Heart right ventricle (tissue), 16 donors: ENCODE results near the gene CSNK1D. TPM values are rescaled to one million over a fixed set of nuclear protein-coding genes. Genes with fewer than 3 reads are reported as not detected.

Experiments
- ATAC-seq, 8 donors: fragments of 200-7000 bp; cut with Tn5 transposase; one replicate each; pipeline ENCODE4 v1.9.1; 2020; ENCODE audit warnings: mild to moderate bottlenecking in 8 of 8, moderate library complexity in 8 of 8, moderate number of reproducible peaks in 1 of 8
- DNase-seq, 2 donors: peaks; one replicate each; pipeline ENCODE4 v3.0.0-alpha.2; 2020
- H3K27ac ChIP-seq, 10 donors: fragments of 200-600 bp; sonication (generic) in 2 of 10; one replicate each; pipeline versions ENCODE4 v1.5.0 to v1.8.0; 2020 to 2022; ENCODE audit warnings: mild to moderate bottlenecking in 3 of 10
- H3K27me3 ChIP-seq, 7 donors: fragments of 200-600 bp; one replicate each; pipeline ENCODE4 v1.8.0; 2021 to 2022; ENCODE audit warnings: mild to moderate bottlenecking in 2 of 7
- H3K36me3 ChIP-seq, 9 donors: fragments of 200-600 bp; sonication (generic) in 1 of 9; one replicate each; pipeline versions ENCODE4 v1.5.0 to v1.8.0; 2020 to 2022; ENCODE audit warnings: mild to moderate bottlenecking in 2 of 9
- H3K4me1 ChIP-seq, 9 donors: fragments of 200-600 bp; sonication (generic) in 1 of 9; one replicate each; pipeline versions ENCODE4 v1.5.0 to v1.8.0; 2020 to 2022; ENCODE audit warnings: mild to moderate bottlenecking in 4 of 9
- H3K4me3 ChIP-seq, 10 donors: fragments of 200-600 bp; sonication (generic) in 2 of 10; one replicate each; pipeline versions ENCODE4 v1.5.0 to v1.8.0; 2020 to 2022; ENCODE audit warnings: mild to moderate bottlenecking in 7 of 10, moderate library complexity in 2 of 10
- H3K9me3 ChIP-seq, 11 donors: fragments of 200-600 bp in 10 of 11; sonication (generic) in 2 of 11; one replicate each; pipeline versions ENCODE4 v1.5.0 to v1.8.0; 2013 to 2022; ENCODE audit warnings: mild to moderate bottlenecking in 2 of 11, control low read depth in 1 of 11, moderate library complexity in 1 of 11
- CTCF ChIP-seq, 9 donors: fragments of 200-600 bp; sonication (generic) in 2 of 9; IDR thresholded peaks; one replicate each; pipeline versions ENCODE4 v1.5.0 to v1.8.0; 2021 to 2022; ENCODE audit warnings: antibody characterized with exemption in 9 of 9, mild to moderate bottlenecking in 5 of 9, moderate library complexity in 1 of 9
- WGBS, 2 donors: extraction: QIAGEN DNeasy Blood & Tissue Kit; methylation state at CpG; one replicate each; pipeline ENCODE4 v1.1.7; 2013; ENCODE audit warnings: inconsistent platforms in 1 of 2; 5-methylcytosine and 5-hydroxymethylcytosine counted together
- intact Hi-C, 10 donors: fragments of 100-400 bp; cut with DNase I; formaldehyde crosslinking; loops; one replicate each; pipeline versions ENCODE4 v1.11.1 to v1.14.2; 2022
- polyA plus RNA-seq, 2 donors: library from polyadenylated mRNA; stranded (reverse); fragments of 200-250 nt; gene quantifications; one replicate each; pipeline ENCODE4 v1.2.3, GENCODE V29; 2013
- total RNA-seq, 10 donors: library from RNA; stranded (reverse); fragmentation: NEBNext Ultra II Directional in 3 of 10; extraction: Animal tissue kit (Norgen Biotek cat#: 25700) in 3 of 10; gene quantifications; one replicate each; pipeline versions ENCODE4 v1.2.1 to v1.2.4, GENCODE V29; 2021 to 2023
- donor health status: Arrhythmogenic right ventricular cardiomyopathy.
- donor health status: ischemic (EF 13 %, LVEDD 7.1; RV severe dilation, severe dysfunction).
- donor health status: healthy with polysubstance abuse.
- donor health status: DM: no; HTN: yes; CAD: no.
- donor health status: DM: no; HTN: no; CAD: no.
- donor health status: ischemic (EF 25% LVEDD 6.9; RV normal size, moderate dysfunction).
- donor health status: ischemic (EF 25% LVEDD 5.7; RV mildly dilated, moderate dysfunction).
- donor health status: healthy.
- donor health status: DM: yes; HTN: yes; CAD: no.
- donor health status: Ischemic cardiomyopathy.
- donor health status: ischemic (EF 35%, LVEDD 5.7; RV mildly dilated, moderate dysfunction).
- donor health status: nonischemic (EF 11% LVEDD 7.7; RV severe dilation, severe dysfunction).
- donor health status: DM: yes; HTN: yes; CAD: no.
- donor health status: PGD.
- donor health status: ischemic (EF 29% LVEDD 5.4; RV normal size, mild dysfunction).
- donor health status: nonischemic (EF 23%, LVEDD 6.1; RV moderate dilation, normal function).

Gene CSNK1D
- total and polyA plus RNA-seq, 12 donors, result 54.4 to 72.7 (median 66.8) TPM

- Histone ChIP-seq H3K27ac (no peak overlapping the region), H3K27me3 (no peaks in the 10 kb centered on the region), H3K4me1 (peaks cover 0 to 27% (median 11%) of the 10 kb centered on the region in 9 donors), H3K9me3 (no peaks in the 10 kb centered on the region), H3K4me3 (no peak overlapping the region), H3K36me3 (peaks cover 0 to 32% (median 4%) of the 10 kb centered on the region in 9 donors)
- DNase-seq, result no peak
- WGBS, 2 donors, result 88 to 93% methylated on average over 17 to 19 of the region's 19 CpGs
- no peak for TF ChIP-seq CTCF (IDR thresholded peaks at IDR 0.05)
- intact Hi-C loops, result loop anchor here in 4 of 10 donors (2.0 to 10.0 kb wide), 3 partner anchors 108 to 211 kb away; partner anchors contain the start of genes HEXD (in 2 of the 4) and OGFOD3 (in 2 of the 4)
- no peak for ATAC-seq
Observed at GRCh38 chr17:82203920-82204319, 69.6 kb downstream of the CSNK1D start.

- H3K9me3 ChIP-seq, result no peaks in the 10 kb centered on the region
- no peak overlapping the region for H3K27ac ChIP-seq
- H3K27me3 ChIP-seq, result no peaks in the 10 kb centered on the region
- TF ChIP-seq CTCF (IDR thresholded peaks at IDR 0.05), result no peak
- intact Hi-C loops, result loop anchor here in 3 of 10 donors (5.0 to 10.0 kb wide), 2 partner anchors 109 to 212 kb away; partner anchors contain the start of genes HEXD (in 2 of the 3) and OGFOD3 (in 2 of the 3)
- H3K4me1 ChIP-seq, result peaks cover 0 to 27% (median 11%) of the 10 kb centered on the region in 9 donors
- 78 to 84% methylated on average over 10 of the region's 10 CpGs for WGBS, 2 donors
- no peak overlapping the region for H3K4me3 ChIP-seq
- no peak for DNase-seq
- H3K36me3 ChIP-seq, result peaks cover 0 to 38% (median 4%) of the 10 kb centered on the region in 9 donors
- ATAC-seq, result no peak
Observed at GRCh38 chr17:82202981-82203380, 70.5 kb downstream of the CSNK1D start.

- no peak overlapping the region for H3K27ac ChIP-seq
- H3K9me3 ChIP-seq, result no peaks in the 10 kb centered on the region
- H3K36me3 ChIP-seq, result peaks cover 0 to 43% (median 4%) of the 10 kb centered on the region in 9 donors
- peaks cover 0 to 24% (median 11%) of the 10 kb centered on the region in 9 donors for H3K4me1 ChIP-seq
- 92% methylated on average over 22 to 23 of the region's 23 CpGs for WGBS, 2 donors
- no peak for TF ChIP-seq CTCF (IDR thresholded peaks at IDR 0.05)
- no peak for ATAC-seq
- H3K4me3 ChIP-seq, result no peak overlapping the region
- intact Hi-C loops, result loop anchor here in 3 of 10 donors (5.0 to 10.0 kb wide), 2 partner anchors 111 to 213 kb away; partner anchors contain the start of genes HEXD (in 2 of the 3) and OGFOD3 (in 2 of the 3)
- no peak for DNase-seq
- no peaks in the 10 kb centered on the region for H3K27me3 ChIP-seq
Observed at GRCh38 chr17:82201498-82201910, 72.0 kb downstream of the CSNK1D start.

- Histone ChIP-seq H3K4me3 (no peak overlapping the region), H3K4me1 (peaks cover 0 to 18% (median 9%) of the 10 kb centered on the region in 9 donors), H3K27ac (peak overlapping the region in 1 of 10 donors; percentile 26), H3K9me3 (no peaks in the 10 kb centered on the region), H3K36me3 (peaks cover 0 to 43% (median 4%) of the 10 kb centered on the region in 9 donors), H3K27me3 (no peaks in the 10 kb centered on the region)
- WGBS, 2 donors, result 90 to 93% methylated on average over 13 of the region's 13 CpGs
- DNase-seq (no peak), ATAC-seq (no peak)
- TF ChIP-seq CTCF (IDR thresholded peaks at IDR 0.05), result no peak
- intact Hi-C loops, result loop anchor here in 3 of 10 donors (5.0 to 10.0 kb wide), 2 partner anchors 111 to 214 kb away; partner anchors contain the start of genes HEXD (in 2 of the 3) and OGFOD3 (in 2 of the 3)
Observed at GRCh38 chr17:82200743-82201497, 72.6 kb downstream of the CSNK1D start.
